Tibial nerve (tissue), 4 donors: Measurements from ENCODE around the gene HEATR1.

Source experiments
- EP300 ChIP-seq, 2 donors: sonication (generic); formaldehyde crosslinking; IDR thresholded peaks; one replicate each; pipeline ENCODE4 v1.6.1; 2017; ENCODE audit warnings: antibody characterized with exemption in 2 of 2, mild to moderate bottlenecking in 1 of 2
- POLR2A ChIP-seq, 2 donors: fragments of 450-650 bp; IDR thresholded peaks; one replicate each; pipeline ENCODE4 v1.6.1; 2017; ENCODE audit warnings: antibody characterized with exemption in 2 of 2, mild to moderate bottlenecking in 2 of 2, moderate library complexity in 2 of 2
- TF ChIP-seq, protein P1 (sequence below), 5 experiments: fragments of 200-600 bp in 3 of 5; fragments of 450-650 bp in 2 of 5; sonication (generic) in 3 of 5; IDR thresholded peaks; one replicate each; pipeline ENCODE4 v1.5.1; 2016 to 2019; ENCODE audit warnings: antibody characterized with exemption in 5 of 5, mild to moderate bottlenecking in 3 of 5, moderate library complexity in 2 of 5

DNA sequence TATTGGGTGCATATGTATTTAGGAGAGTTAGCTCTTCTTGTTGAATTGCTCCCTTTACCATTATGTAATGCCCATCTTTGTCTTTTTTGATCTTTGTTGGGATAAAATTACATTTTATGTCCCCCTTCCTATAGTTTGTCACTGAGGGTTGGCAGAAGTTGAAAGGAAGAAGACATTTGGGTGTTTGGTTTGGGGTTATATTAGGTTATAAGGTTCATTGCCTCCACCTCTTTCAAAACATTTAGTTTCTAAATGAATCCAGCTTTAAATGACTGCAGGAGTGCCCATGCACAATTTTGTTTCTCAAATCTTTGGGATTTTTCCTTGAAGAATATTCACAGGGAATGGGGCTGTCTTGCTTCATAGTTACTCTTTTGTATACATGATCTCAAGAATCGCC lies 95.1 kb downstream of the HEATR1 start:
- TF ChIP-seq, protein P1, sequence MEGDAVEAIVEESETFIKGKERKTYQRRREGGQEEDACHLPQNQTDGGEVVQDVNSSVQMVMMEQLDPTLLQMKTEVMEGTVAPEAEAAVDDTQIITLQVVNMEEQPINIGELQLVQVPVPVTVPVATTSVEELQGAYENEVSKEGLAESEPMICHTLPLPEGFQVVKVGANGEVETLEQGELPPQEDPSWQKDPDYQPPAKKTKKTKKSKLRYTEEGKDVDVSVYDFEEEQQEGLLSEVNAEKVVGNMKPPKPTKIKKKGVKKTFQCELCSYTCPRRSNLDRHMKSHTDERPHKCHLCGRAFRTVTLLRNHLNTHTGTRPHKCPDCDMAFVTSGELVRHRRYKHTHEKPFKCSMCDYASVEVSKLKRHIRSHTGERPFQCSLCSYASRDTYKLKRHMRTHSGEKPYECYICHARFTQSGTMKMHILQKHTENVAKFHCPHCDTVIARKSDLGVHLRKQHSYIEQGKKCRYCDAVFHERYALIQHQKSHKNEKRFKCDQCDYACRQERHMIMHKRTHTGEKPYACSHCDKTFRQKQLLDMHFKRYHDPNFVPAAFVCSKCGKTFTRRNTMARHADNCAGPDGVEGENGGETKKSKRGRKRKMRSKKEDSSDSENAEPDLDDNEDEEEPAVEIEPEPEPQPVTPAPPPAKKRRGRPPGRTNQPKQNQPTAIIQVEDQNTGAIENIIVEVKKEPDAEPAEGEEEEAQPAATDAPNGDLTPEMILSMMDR (IDR thresholded peaks at IDR 0.05), result no peak
- TF ChIP-seq POLR2A (IDR thresholded peaks at IDR 0.05), result no peak
- TF ChIP-seq EP300 (IDR thresholded peaks at IDR 0.05), result no peak
